GM12878 (cell line): ENCODE results near the gene HCN4. TPM values are rescaled to one million over a fixed set of nuclear protein-coding genes. Genes with fewer than 3 reads are reported as not detected.

Experiments used
- ATAC-seq: fragments of 200-7000 bp; cut with Tn5 transposase; 3 replicates; pipeline ENCODE4 v1.9.1; 2020; ENCODE audit warnings: mild to moderate bottlenecking, moderate library complexity
- BruUV-seq: library from RNA; stranded (reverse); fragments of 400-500 nt; replicated peaks from 2 replicates; lab custom pipeline; 2021; lab: Mats Ljungman, UMichigan
- CTCF ChIA-PET: fragments of 300-600 bp; sonication (Branson Sonifier 250); formaldehyde crosslinking; extraction: SDS; loops from one replicate; lab custom pipeline; 2021; ENCODE audit warnings: inconsistent platforms; lab: Yijun Ruan, JAX
- POLR2A ChIA-PET: fragments of 350-600 bp; formaldehyde crosslinking; extraction: SDS; loops from one replicate; lab custom pipeline; 2021; ENCODE audit warnings: inconsistent platforms; lab: Charles Lee
- RAD21 ChIA-PET: fragments of 300-600 bp; sonication (Branson Sonifier 250); formaldehyde crosslinking; loops from one replicate; lab custom pipeline; 2023; ENCODE audit warnings: antibody characterized with exemption; ENCODE audit not compliant: unreplicated experiment; lab: Charles Lee
- SMC1A ChIA-PET: fragments of 300-600 bp; sonication (Branson Sonifier 250); formaldehyde crosslinking; loops from one replicate; lab custom pipeline; 2023; ENCODE audit not compliant: unreplicated experiment, uncharacterized antibody; lab: Charles Lee
- DNase-seq: peaks from one replicate; pipeline ENCODE4 v3.0.0-alpha.2; 2011; ENCODE audit warnings: low read depth, low spot score
- FAIRE-seq: peaks from 3 replicates; lab custom pipeline; 2011; peaks lifted over from hg19 to GRCh38; lab: Jason Lieb, UNC
- H2AFZ ChIP-seq: 2 replicates; pipeline ENCODE4 v1.6.0; 2011; ENCODE audit warnings: low read depth, low read length, control low read depth; ENCODE audit not compliant: control insufficient read depth
- H3K27ac ChIP-seq: 2 replicates; pipeline ENCODE4 v1.5.1; 2011; ENCODE audit warnings: control low read depth; ENCODE audit not compliant: control insufficient read depth, insufficient read depth
- H3K27me3 ChIP-seq, 2 experiments: replicated peaks in 1 of 2; 2 replicates each; pipeline versions ENCODE4 v1.6.0 to v1.6.1; 2011; ENCODE audit warnings: low read length in 1 of 2; ENCODE audit not compliant: control insufficient read depth in 2 of 2, insufficient read depth in 2 of 2
- H3K36me3 ChIP-seq, 2 experiments: 2 replicates each; pipeline ENCODE4 v1.5.1; 2011; ENCODE audit warnings: low read length in 1 of 2; ENCODE audit not compliant: control insufficient read depth in 2 of 2, insufficient read depth in 2 of 2
- H3K4me1 ChIP-seq: 2 replicates; pipeline ENCODE4 v1.6.1; 2011; ENCODE audit warnings: mild to moderate bottlenecking, low read length, moderate library complexity, mixed read lengths; ENCODE audit not compliant: control insufficient read depth, insufficient read depth
- H3K4me2 ChIP-seq: 2 replicates; pipeline ENCODE4 v1.6.0; 2011; ENCODE audit warnings: control low read depth; ENCODE audit not compliant: control insufficient read depth, insufficient read depth
- H3K4me3 ChIP-seq: fragments of 200-600 bp; sonication (generic); 2 replicates; pipeline ENCODE4 v1.5.1; 2016
- H3K79me2 ChIP-seq: 2 replicates; pipeline ENCODE4 v1.6.0; 2011; ENCODE audit warnings: low read length; ENCODE audit not compliant: control insufficient read depth, insufficient read depth
- H3K9ac ChIP-seq: 2 replicates; pipeline ENCODE4 v1.8.0; 2011; ENCODE audit warnings: low read length, control low read depth, mixed read lengths; ENCODE audit not compliant: control insufficient read depth, insufficient read depth
- H3K9me3 ChIP-seq: replicated peaks from 3 replicates; pipeline ENCODE4 v1.5.1; 2011; ENCODE audit warnings: mild to moderate bottlenecking, low read length; ENCODE audit not compliant: control insufficient read depth, insufficient read depth
- H4K20me1 ChIP-seq: 2 replicates; pipeline ENCODE4 v1.6.0; 2011; ENCODE audit not compliant: control insufficient read depth, insufficient read depth
- CEBPB ChIP-seq, 2 experiments: fragments of 150-350 bp in 1 of 2; IDR thresholded peaks; 2 replicates each; pipeline ENCODE4 v1.6.1; 2012 to 2014; ENCODE audit warnings: low read depth in 2 of 2, low read length in 2 of 2, borderline replicate concordance in 1 of 2, inconsistent platforms in 1 of 2
- GABPA ChIP-seq: IDR thresholded peaks from 2 replicates; pipeline ENCODE4 v1.6.1; 2014; ENCODE audit warnings: antibody characterized with exemption, low read depth, mild to moderate bottlenecking, inconsistent platforms
- MEF2B ChIP-seq: fragments of 450-650 bp; IDR thresholded peaks from 2 replicates; pipeline ENCODE4 v1.6.1; 2018; ENCODE audit warnings: mild to moderate bottlenecking, moderate library complexity; ENCODE audit not compliant: partially characterized antibody, poor library complexity, severe bottlenecking
- MYB ChIP-seq: fragments of 150-350 bp; IDR thresholded peaks from 2 replicates; pipeline ENCODE4 v1.6.1; 2014; ENCODE audit warnings: mild to moderate bottlenecking, low read depth, low read length, borderline replicate concordance
- NFIC ChIP-seq: IDR thresholded peaks from 2 replicates; pipeline ENCODE4 v1.6.1; 2012; ENCODE audit warnings: low read depth, mild to moderate bottlenecking, inconsistent platforms, low read length, moderate library complexity
- RFX5 ChIP-seq: IDR thresholded peaks from 2 replicates; pipeline ENCODE4 v1.6.1; 2011; ENCODE audit warnings: low read depth, low read length, improper control_type of control experiment
- SREBF1 ChIP-seq: IDR thresholded peaks from 2 replicates; pipeline ENCODE4 v1.6.1; 2012; ENCODE audit warnings: mild to moderate bottlenecking, low read length
- WGBS: methylation state at CpG from one replicate; pipeline ENCODE4 v1.1.6; 2016; ENCODE audit warnings: low lambda C conversion rate; ENCODE audit not compliant: insufficient replicate concordance, insufficient coverage; ENCODE audit errors: missing lambda C conversion rate; 5-methylcytosine and 5-hydroxymethylcytosine counted together
- in situ Hi-C: fragments of 300-500 bp; cut with MboI; formaldehyde crosslinking; loops from 9 replicates; pipeline ENCODE4 v1.14.3; 2018; ENCODE audit warnings: mixed read lengths
- intact Hi-C: fragments of 100-400 bp; cut with micrococcal nuclease; formaldehyde crosslinking; loops from one replicate; pipeline ENCODE4 v1.14.2; 2022; ENCODE audit not compliant: unreplicated experiment
- polyA plus RNA-seq, 11 experiments: library from polyadenylated mRNA; depleted of rRNA in 4 of 11; unstranded in 6 of 11; stranded (reverse) in 5 of 11; fragments of >200 nt; fragmentation: Nextera tagmentation in 4 of 11; fragmentation: Illumina TruSeq in 1 of 11; extraction: Ambion mirVana in 4 of 11; extraction: Trizol in 1 of 11; gene quantifications; 1 replicate in 1 of 11; 2 replicates in 10 of 11; pipeline versions ENCODE4 v1.2.1 to v1.2.3, GENCODE V29; 2011 to 2016; ENCODE audit warnings: inconsistent platforms in 2 of 11, missing spikeins in 2 of 11, low read depth in 1 of 11
- total RNA-seq, 4 experiments: library from RNA; depleted of rRNA in 3 of 4; stranded (reverse); fragments of >200 nt in 3 of 4; fragmentation: Illumina TruSeq in 1 of 4; extraction: Trizol in 1 of 4; gene quantifications; 2 replicates each; pipeline versions ENCODE4 v1.2.1 to v1.2.3, GENCODE V29; 2013 to 2021
- TF ChIP-seq, protein P1 (sequence below): IDR thresholded peaks from 2 replicates; pipeline ENCODE4 v1.6.1; 2012; ENCODE audit warnings: low read depth, low read length, improper control_type of control experiment
- TF ChIP-seq, protein P2 (sequence below): fragments of 450-650 bp; IDR thresholded peaks from 2 replicates; pipeline ENCODE4 v1.6.1; 2017; ENCODE audit warnings: antibody characterized with exemption, mild to moderate bottlenecking, moderate library complexity
- TF ChIP-seq, protein P3 (sequence below): fragments of 450-650 bp; IDR thresholded peaks from 2 replicates; pipeline ENCODE4 v1.6.1; 2017; ENCODE audit warnings: mild to moderate bottlenecking
- TF ChIP-seq, protein P4 (sequence below): fragments of 450-650 bp; formaldehyde crosslinking; IDR thresholded peaks from 2 replicates; pipeline ENCODE4 v1.5.0; 2022; ENCODE audit warnings: mild to moderate bottlenecking, missing genetic modification characterization

Gene HCN4
- total and polyA plus RNA-seq, 10 of the 15 experiments (the other 5 are each of a cell fraction or from before 2014, with no cell fraction given): 0.03 to 0.10 TPM; not detected in 8

DNA sequence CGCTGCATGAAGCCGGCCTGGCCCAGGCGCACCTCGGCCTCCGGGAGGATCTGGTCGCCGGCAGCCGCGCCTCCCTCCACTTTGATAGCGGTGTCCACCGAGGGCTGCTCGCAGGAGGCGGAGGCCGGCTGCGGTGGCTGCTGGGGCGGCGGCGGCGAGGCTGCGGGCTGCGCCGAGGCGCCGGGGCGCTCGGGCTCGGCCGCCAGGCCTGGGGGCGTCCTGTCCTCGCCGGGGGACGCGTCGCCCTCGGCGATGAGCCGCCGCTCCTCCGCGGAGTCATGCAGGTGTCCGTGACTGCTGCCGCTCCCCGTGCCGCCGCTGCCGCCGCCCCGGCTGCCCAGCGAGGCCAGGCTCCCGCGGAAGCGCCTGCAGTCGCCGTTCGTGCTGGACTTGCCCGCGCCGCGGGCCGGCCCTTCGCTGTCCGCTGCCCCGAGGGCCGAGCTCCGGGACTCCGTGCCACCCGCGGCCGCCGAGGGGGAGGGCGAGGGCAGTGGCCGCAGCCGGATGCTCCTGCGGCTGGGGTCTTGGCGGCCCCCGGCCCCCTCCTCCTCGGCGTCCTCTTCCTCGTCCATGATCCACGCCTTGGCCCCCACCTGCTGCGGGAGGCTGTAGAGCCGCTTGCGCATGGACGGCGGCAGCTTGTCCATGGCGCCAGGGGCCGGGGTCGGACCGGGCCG lies 996 bp downstream of the HCN4 start:
- SMC1A ChIA-PET: no interaction called here
- Histone ChIP-seq H3K27me3 (peaks cover 3 to 10% of the 10 kb centered on the region in 2 experiments; a peak in 3 of 4 replicates), H3K27ac (no peak overlapping the region), H3K4me3 (no peak overlapping the region), H3K36me3 (no peaks in the 10 kb centered on the region), H3K4me1 (no peaks in the 10 kb centered on the region), H3K79me2 (no peaks in the 10 kb centered on the region), H2AFZ (no peak overlapping the region), H3K4me2 (no peak overlapping the region), H3K9me3 (no peaks in the 10 kb centered on the region), H3K9ac (no peak overlapping the region), H4K20me1 (no peaks in the 10 kb centered on the region)
- no peak for ATAC-seq
- RAD21 ChIA-PET: no interaction called here
- intact Hi-C loops (no loop called here), in situ Hi-C loops (no loop called here)
- no TSS peak for BruUV-seq
- CTCF ChIA-PET: no interaction called here
- POLR2A ChIA-PET: no interaction called here
- no peak for DNase-seq
- FAIRE-seq: no peak
- 19% methylated on average over 65 of the region's 90 CpGs for WGBS
- TF ChIP-seq, protein P1, sequence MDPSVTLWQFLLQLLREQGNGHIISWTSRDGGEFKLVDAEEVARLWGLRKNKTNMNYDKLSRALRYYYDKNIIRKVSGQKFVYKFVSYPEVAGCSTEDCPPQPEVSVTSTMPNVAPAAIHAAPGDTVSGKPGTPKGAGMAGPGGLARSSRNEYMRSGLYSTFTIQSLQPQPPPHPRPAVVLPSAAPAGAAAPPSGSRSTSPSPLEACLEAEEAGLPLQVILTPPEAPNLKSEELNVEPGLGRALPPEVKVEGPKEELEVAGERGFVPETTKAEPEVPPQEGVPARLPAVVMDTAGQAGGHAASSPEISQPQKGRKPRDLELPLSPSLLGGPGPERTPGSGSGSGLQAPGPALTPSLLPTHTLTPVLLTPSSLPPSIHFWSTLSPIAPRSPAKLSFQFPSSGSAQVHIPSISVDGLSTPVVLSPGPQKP: no peak
- TF ChIP-seq RFX5 (no peak), MEF2B (no peak), GABPA (no peak), MYB (no peak), SREBF1 (no peak), NFIC (no peak), CEBPB (IDR thresholded peaks at IDR 0.05; ENCODE audit: borderline replicate concordance in 1 of 2, low read depth in 2 of 2, low read length in 2 of 2) (no peak)
- TF ChIP-seq, protein P2, sequence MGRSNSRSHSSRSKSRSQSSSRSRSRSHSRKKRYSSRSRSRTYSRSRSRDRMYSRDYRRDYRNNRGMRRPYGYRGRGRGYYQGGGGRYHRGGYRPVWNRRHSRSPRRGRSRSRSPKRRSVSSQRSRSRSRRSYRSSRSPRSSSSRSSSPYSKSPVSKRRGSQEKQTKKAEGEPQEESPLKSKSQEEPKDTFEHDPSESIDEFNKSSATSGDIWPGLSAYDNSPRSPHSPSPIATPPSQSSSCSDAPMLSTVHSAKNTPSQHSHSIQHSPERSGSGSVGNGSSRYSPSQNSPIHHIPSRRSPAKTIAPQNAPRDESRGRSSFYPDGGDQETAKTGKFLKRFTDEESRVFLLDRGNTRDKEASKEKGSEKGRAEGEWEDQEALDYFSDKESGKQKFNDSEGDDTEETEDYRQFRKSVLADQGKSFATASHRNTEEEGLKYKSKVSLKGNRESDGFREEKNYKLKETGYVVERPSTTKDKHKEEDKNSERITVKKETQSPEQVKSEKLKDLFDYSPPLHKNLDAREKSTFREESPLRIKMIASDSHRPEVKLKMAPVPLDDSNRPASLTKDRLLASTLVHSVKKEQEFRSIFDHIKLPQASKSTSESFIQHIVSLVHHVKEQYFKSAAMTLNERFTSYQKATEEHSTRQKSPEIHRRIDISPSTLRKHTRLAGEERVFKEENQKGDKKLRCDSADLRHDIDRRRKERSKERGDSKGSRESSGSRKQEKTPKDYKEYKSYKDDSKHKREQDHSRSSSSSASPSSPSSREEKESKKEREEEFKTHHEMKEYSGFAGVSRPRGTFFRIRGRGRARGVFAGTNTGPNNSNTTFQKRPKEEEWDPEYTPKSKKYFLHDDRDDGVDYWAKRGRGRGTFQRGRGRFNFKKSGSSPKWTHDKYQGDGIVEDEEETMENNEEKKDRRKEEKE: no peak
- TF ChIP-seq, protein P3, sequence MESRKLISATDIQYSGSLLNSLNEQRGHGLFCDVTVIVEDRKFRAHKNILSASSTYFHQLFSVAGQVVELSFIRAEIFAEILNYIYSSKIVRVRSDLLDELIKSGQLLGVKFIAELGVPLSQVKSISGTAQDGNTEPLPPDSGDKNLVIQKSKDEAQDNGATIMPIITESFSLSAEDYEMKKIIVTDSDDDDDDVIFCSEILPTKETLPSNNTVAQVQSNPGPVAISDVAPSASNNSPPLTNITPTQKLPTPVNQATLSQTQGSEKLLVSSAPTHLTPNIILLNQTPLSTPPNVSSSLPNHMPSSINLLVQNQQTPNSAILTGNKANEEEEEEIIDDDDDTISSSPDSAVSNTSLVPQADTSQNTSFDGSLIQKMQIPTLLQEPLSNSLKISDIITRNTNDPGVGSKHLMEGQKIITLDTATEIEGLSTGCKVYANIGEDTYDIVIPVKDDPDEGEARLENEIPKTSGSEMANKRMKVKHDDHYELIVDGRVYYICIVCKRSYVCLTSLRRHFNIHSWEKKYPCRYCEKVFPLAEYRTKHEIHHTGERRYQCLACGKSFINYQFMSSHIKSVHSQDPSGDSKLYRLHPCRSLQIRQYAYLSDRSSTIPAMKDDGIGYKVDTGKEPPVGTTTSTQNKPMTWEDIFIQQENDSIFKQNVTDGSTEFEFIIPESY: no peak
- TF ChIP-seq, protein P4, sequence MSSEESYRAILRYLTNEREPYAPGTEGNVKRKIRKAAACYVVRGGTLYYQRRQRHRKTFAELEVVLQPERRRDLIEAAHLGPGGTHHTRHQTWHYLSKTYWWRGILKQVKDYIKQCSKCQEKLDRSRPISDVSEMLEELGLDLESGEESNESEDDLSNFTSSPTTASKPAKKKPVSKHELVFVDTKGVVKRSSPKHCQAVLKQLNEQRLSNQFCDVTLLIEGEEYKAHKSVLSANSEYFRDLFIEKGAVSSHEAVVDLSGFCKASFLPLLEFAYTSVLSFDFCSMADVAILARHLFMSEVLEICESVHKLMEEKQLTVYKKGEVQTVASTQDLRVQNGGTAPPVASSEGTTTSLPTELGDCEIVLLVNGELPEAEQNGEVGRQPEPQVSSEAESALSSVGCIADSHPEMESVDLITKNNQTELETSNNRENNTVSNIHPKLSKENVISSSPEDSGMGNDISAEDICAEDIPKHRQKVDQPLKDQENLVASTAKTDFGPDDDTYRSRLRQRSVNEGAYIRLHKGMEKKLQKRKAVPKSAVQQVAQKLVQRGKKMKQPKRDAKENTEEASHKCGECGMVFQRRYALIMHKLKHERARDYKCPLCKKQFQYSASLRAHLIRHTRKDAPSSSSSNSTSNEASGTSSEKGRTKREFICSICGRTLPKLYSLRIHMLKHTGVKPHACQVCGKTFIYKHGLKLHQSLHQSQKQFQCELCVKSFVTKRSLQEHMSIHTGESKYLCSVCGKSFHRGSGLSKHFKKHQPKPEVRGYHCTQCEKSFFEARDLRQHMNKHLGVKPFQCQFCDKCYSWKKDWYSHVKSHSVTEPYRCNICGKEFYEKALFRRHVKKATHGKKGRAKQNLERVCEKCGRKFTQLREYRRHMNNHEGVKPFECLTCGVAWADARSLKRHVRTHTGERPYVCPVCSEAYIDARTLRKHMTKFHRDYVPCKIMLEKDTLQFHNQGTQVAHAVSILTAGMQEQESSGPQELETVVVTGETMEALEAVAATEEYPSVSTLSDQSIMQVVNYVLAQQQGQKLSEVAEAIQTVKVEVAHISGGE (CRISPR knock-in tag): no peak
